HG02981 (cell line): Measurements from ENCODE around the gene XYLT2.
"Not testable (repeated sequence)": the region's sequence is repeated elsewhere in the genome, so short reads cannot be mapped to it uniquely, and the experiment has no call there.

Experiments used
- ATAC-seq: cut with Tn5 transposase; IDR thresholded peaks from one replicate; pipeline ENCODE4 v1.9.1; 2021; ENCODE audit warnings: mild to moderate bottlenecking, moderate library complexity; ENCODE audit not compliant: unreplicated experiment

Gene XYLT2

GRCh38 chr17:50345432-50346312, at the start of gene XYLT2:
Gene XYLT2, plus strand, starts transcription at chr17:50346126. Its CDS starts 15 bp downstream, at chr17:50346141.
- peak; percentile 71 for ATAC-seq

GRCh38 chr17:50297407-50297865, 48.5 kb upstream of the XYLT2 start:
- no peak for ATAC-seq

- ATAC-seq = no peak
These were observed 47.9 kb upstream of the XYLT2 start for GRCh38 chr17:50298018-50298417.

GRCh38 chr17:50299776-50300175, 46.1 kb upstream of the XYLT2 start:
- ATAC-seq = no peak

GRCh38 chr17:50300824-50301223, 45.1 kb upstream of the XYLT2 start:
- not testable (repeated sequence) for ATAC-seq

GRCh38 chr17:50301891-50302584, 43.9 kb upstream of the XYLT2 start:
- no peak for ATAC-seq

GRCh38 chr17:50303051-50303450, 42.9 kb upstream of the XYLT2 start:
- no peak for ATAC-seq

GRCh38 chr17:50303596-50303995, 42.3 kb upstream of the XYLT2 start:
- ATAC-seq = no peak

- ATAC-seq = no peak
These were observed 41.0 kb upstream of the XYLT2 start for GRCh38 chr17:50304781-50305404.

- ATAC-seq = no peak
These were observed 38.3 kb upstream of the XYLT2 start for GRCh38 chr17:50307654-50308053.

- ATAC-seq = no peak
These were observed 37.3 kb upstream of the XYLT2 start for GRCh38 chr17:50308666-50309065.

GRCh38 chr17:50310455-50311111, 35.3 kb upstream of the XYLT2 start:
- no peak for ATAC-seq

GRCh38 chr17:50311112-50311460, 34.8 kb upstream of the XYLT2 start:
- no peak for ATAC-seq

GRCh38 chr17:50311483-50311882, 34.4 kb upstream of the XYLT2 start:
- ATAC-seq = no peak

- ATAC-seq = no peak
These were observed 33.6 kb upstream of the XYLT2 start for GRCh38 chr17:50312308-50312707.

- no peak for ATAC-seq
These were observed 31.4 kb upstream of the XYLT2 start for GRCh38 chr17:50314456-50315011.

- no peak for ATAC-seq
These were observed 29.8 kb upstream of the XYLT2 start for GRCh38 chr17:50316016-50316587.

GRCh38 chr17:50316660-50317059, 29.3 kb upstream of the XYLT2 start:
- not testable (repeated sequence) for ATAC-seq

GRCh38 chr17:50317121-50317520, 28.8 kb upstream of the XYLT2 start:
- no peak for ATAC-seq

- no peak for ATAC-seq
These were observed 27.2 kb upstream of the XYLT2 start for GRCh38 chr17:50318501-50319285.
